ENCODE measurements around the gene MYO3A.

DNA sequence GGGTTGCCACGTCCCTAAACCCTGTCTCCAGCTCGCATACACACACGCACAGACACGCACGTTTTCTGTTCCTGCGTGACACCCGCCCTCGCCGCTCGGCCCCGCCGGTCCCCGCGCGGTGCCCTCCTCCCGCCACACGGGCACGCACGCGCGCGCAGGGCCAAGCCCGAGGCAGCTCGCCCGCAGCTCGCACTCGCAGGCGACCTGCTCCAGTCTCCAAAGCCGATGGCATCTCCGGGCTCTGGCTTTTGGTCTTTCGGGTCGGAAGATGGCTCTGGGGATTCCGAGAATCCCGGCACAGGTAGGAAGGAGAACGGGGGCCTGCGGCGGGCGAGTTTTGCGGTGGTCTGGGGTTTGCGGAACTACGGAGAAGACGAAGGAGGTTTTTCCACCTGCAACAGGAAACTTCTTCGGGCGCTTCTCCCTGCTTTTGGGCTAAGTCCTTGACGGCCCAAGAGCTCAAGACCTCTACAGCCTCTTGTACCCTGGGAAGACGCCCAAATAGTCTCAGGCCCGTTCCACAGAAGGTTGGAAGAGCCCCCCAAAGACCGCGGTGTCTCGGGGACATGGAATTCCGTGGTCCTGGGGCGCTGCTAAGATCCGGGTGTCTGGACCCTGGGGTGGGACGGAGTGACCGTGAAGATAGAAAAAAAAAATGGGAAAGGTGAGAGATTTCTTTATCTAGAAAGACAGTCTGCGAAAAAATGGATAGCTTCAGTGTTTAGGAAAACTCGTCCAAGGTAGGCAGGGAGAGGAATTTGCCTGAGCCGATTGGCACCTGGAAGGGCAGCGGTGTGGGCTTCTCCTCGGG lies 282.8 kb downstream of the MYO3A start, which contains the start of gene GAD2:
- TF ChIP-seq, protein P1, sequence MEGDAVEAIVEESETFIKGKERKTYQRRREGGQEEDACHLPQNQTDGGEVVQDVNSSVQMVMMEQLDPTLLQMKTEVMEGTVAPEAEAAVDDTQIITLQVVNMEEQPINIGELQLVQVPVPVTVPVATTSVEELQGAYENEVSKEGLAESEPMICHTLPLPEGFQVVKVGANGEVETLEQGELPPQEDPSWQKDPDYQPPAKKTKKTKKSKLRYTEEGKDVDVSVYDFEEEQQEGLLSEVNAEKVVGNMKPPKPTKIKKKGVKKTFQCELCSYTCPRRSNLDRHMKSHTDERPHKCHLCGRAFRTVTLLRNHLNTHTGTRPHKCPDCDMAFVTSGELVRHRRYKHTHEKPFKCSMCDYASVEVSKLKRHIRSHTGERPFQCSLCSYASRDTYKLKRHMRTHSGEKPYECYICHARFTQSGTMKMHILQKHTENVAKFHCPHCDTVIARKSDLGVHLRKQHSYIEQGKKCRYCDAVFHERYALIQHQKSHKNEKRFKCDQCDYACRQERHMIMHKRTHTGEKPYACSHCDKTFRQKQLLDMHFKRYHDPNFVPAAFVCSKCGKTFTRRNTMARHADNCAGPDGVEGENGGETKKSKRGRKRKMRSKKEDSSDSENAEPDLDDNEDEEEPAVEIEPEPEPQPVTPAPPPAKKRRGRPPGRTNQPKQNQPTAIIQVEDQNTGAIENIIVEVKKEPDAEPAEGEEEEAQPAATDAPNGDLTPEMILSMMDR (IDR thresholded peaks at IDR 0.05; ENCODE audit: low read depth, low read length, missing input control) = no peak
- TF ChIP-seq FOXA1 (IDR thresholded peaks at IDR 0.05) (no peak), YY1 (IDR thresholded peaks at IDR 0.05) (no peak), EGR1 (IDR thresholded peaks at IDR 0.05; ENCODE audit: low read depth in 2 of 2) (no peak), NR2F2 (IDR thresholded peaks at IDR 0.05) (no peak), TAF1 (conservative IDR thresholded peaks at IDR 0.05) (no peak), RAD21 (IDR thresholded peaks at IDR 0.05) (no peak), HNF4A (conservative IDR thresholded peaks at IDR 0.05) (no peak)
- TF ChIP-seq, protein P2, sequence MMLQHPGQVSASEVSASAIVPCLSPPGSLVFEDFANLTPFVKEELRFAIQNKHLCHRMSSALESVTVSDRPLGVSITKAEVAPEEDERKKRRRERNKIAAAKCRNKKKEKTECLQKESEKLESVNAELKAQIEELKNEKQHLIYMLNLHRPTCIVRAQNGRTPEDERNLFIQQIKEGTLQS (IDR thresholded peaks at IDR 0.05) = no peak
- TF ChIP-seq, protein P3, sequence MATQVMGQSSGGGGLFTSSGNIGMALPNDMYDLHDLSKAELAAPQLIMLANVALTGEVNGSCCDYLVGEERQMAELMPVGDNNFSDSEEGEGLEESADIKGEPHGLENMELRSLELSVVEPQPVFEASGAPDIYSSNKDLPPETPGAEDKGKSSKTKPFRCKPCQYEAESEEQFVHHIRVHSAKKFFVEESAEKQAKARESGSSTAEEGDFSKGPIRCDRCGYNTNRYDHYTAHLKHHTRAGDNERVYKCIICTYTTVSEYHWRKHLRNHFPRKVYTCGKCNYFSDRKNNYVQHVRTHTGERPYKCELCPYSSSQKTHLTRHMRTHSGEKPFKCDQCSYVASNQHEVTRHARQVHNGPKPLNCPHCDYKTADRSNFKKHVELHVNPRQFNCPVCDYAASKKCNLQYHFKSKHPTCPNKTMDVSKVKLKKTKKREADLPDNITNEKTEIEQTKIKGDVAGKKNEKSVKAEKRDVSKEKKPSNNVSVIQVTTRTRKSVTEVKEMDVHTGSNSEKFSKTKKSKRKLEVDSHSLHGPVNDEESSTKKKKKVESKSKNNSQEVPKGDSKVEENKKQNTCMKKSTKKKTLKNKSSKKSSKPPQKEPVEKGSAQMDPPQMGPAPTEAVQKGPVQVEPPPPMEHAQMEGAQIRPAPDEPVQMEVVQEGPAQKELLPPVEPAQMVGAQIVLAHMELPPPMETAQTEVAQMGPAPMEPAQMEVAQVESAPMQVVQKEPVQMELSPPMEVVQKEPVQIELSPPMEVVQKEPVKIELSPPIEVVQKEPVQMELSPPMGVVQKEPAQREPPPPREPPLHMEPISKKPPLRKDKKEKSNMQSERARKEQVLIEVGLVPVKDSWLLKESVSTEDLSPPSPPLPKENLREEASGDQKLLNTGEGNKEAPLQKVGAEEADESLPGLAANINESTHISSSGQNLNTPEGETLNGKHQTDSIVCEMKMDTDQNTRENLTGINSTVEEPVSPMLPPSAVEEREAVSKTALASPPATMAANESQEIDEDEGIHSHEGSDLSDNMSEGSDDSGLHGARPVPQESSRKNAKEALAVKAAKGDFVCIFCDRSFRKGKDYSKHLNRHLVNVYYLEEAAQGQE (IDR thresholded peaks at IDR 0.05) = no peak

Measured in liver (tissue), 3 donors.